GM12801 (cell line): ENCODE data around the gene FOXO3B.
"Not testable (repeated sequence)": the region's sequence is repeated elsewhere in the genome, so short reads cannot be mapped to it uniquely, and the experiment has no call there.

Experiments used
- TF ChIP-seq, protein P1 (sequence below): IDR thresholded peaks from one replicate; pipeline ENCODE4 v1.5.1; 2011; ENCODE audit warnings: control low read depth; ENCODE audit not compliant: insufficient read length; ENCODE audit errors: extremely low read depth

The FOXO3B gene

DNA sequence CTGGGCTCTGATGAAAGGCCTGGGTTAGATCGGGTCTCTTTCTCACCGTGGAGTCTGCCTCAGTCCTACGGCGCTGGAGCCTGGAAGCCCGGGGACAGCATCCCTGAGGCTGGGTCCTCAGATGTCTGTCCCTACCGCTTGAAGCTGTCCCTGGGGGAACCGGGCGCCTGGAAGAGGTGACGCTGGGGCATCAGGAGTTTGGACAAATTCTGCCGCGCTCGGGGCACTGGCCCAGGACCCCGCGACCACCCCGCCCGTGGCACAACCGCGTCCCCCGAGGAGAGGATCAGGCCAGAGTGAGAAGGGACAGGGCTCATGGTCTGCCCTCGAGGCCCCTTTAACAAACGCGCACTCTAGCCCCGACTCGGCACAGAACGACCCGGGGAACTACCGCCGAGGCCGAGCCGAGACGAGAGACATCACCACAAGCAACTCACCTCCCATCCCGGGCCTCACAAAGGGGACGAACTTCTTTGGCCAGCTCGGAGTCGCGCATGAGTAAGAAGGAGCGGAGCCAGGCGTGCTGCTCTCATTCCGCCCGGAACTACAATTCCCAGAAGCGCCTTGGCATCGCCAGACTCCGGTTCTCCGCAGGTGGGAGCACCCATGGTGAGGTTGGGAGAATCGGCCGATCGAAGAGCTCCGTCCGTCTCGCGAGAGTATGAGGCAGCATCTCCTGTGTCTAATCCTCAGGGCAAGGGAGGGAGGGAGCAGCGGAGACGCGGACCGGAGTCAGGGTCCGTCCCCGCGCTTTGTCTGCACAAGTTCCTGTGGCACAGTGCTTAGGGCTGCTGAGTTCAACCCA, at the start of gene FOXO3B:
TSS of gene FOXO3B (minus strand) at position 548 of the 805 bp plus-strand sequence. CDS start 663 bp downstream, outside the sequence.
- TF ChIP-seq, protein P1, sequence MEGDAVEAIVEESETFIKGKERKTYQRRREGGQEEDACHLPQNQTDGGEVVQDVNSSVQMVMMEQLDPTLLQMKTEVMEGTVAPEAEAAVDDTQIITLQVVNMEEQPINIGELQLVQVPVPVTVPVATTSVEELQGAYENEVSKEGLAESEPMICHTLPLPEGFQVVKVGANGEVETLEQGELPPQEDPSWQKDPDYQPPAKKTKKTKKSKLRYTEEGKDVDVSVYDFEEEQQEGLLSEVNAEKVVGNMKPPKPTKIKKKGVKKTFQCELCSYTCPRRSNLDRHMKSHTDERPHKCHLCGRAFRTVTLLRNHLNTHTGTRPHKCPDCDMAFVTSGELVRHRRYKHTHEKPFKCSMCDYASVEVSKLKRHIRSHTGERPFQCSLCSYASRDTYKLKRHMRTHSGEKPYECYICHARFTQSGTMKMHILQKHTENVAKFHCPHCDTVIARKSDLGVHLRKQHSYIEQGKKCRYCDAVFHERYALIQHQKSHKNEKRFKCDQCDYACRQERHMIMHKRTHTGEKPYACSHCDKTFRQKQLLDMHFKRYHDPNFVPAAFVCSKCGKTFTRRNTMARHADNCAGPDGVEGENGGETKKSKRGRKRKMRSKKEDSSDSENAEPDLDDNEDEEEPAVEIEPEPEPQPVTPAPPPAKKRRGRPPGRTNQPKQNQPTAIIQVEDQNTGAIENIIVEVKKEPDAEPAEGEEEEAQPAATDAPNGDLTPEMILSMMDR: not testable (repeated sequence)

DNA sequence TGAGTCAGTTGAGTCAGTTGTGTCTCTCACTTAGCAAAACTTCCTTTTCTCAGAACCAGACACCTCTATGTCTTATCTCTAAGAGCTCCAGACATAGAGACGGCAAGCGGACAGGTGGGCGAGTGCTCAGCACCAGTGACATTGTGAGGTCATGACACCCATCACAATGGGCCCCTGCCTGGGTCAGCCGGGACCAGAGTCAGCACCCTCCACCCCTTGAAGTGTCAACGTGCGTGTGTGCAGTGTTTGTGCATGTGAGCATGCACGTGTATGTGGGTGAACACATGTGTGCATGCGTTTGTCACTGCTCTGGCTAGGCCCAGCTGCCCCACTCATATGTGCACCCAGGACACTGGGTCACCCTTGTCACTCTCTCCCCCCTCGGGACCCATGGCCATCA, 37.8 kb downstream of the FOXO3B start, which contains the start of gene TBC1D28:
TSS of gene TBC1D28 (minus strand) at position 101 of the 400 bp plus-strand sequence. CDS start 3,039 bp downstream, outside the sequence.
- TF ChIP-seq, protein P1: not testable (repeated sequence)
